Retinal pigment epithelial cell (primary cell): ENCODE data around the gene KLHL22.

Experiments used
- DNase-seq: peaks from one replicate; pipeline ENCODE4 v3.0.0-alpha.2; 2010; ENCODE audit warnings: low read depth
- H3K4me3 ChIP-seq: 2 replicates; pipeline ENCODE4 v1.5.1; 2011; ENCODE audit warnings: mild to moderate bottlenecking, low read length, control low read depth, moderate library complexity
- CTCF ChIP-seq: conservative IDR thresholded peaks from 2 replicates; pipeline ENCODE4 v1.5.1; 2011; ENCODE audit warnings: low read depth, low read length, control low read depth, inconsistent platforms

The KLHL22 gene

GRCh38 chr22:20404881-20405280, 90.7 kb downstream of the KLHL22 start:
- no peak for DNase-seq
- H3K4me3 ChIP-seq, result no peak overlapping the region
- TF ChIP-seq CTCF, result no peak

GRCh38 chr22:20403779-20404140, 91.8 kb downstream of the KLHL22 start:
- no peak for TF ChIP-seq CTCF
- H3K4me3 ChIP-seq, result no peak overlapping the region
- no peak for DNase-seq

- no peak for DNase-seq
- TF ChIP-seq CTCF, result no peak
- H3K4me3 ChIP-seq, result no peak overlapping the region
These were observed 92.4 kb downstream of the KLHL22 start for GRCh38 chr22:20402960-20403778.

GRCh38 chr22:20401376-20402014, 94.1 kb downstream of the KLHL22 start:
- TF ChIP-seq CTCF, result no peak
- H3K4me3 ChIP-seq, result no peak overlapping the region
- no peak for DNase-seq

- DNase-seq, result no peak
- H3K4me3 ChIP-seq, result no peak overlapping the region
- no peak for TF ChIP-seq CTCF
These were observed 94.8 kb downstream of the KLHL22 start for GRCh38 chr22:20400606-20401375.

- no peak for TF ChIP-seq CTCF
- DNase-seq, result no peak
These were observed 95.6 kb downstream of the KLHL22 start for GRCh38 chr22:20399866-20400605.

More at GRCh38 chr22:20399866-20400605, 95.6 kb downstream of the KLHL22 start:
- H3K4me3 ChIP-seq, result no peak overlapping the region
